HG03066 (cell line): Measurements from ENCODE around the gene SSTR1.

Source experiments
- ATAC-seq: cut with Tn5 transposase; IDR thresholded peaks from one replicate; pipeline ENCODE4 v1.9.1; 2021; ENCODE audit warnings: low read depth; ENCODE audit not compliant: unreplicated experiment

SSTR1 gene

GRCh38 chr14:38202444-38203191, 5.1 kb upstream of the SSTR1 start:
- ATAC-seq: no peak

GRCh38 chr14:38203929-38204718, 3.6 kb upstream of the SSTR1 start:
- no peak for ATAC-seq

- no peak for ATAC-seq
Measured at GRCh38 chr14:38204719-38205115, 3.0 kb upstream of the SSTR1 start.

GRCh38 chr14:38205119-38205813, 2.4 kb upstream of the SSTR1 start:
- no peak for ATAC-seq

- no peak for ATAC-seq
Measured at GRCh38 chr14:38205949-38206665, 1.6 kb upstream of the SSTR1 start.

GRCh38 chr14:38206689-38207376, 871 bp upstream of the SSTR1 start:
- ATAC-seq: no peak

- ATAC-seq: no peak
Measured at GRCh38 chr14:38207377-38207735, 348 bp upstream of the SSTR1 start.

GRCh38 chr14:38208618-38209562, 1.2 kb downstream of the SSTR1 start:
- ATAC-seq: no peak

GRCh38 chr14:38209572-38210557, 2.2 kb downstream of the SSTR1 start:
- ATAC-seq: no peak

- ATAC-seq: no peak
Measured at GRCh38 chr14:38210587-38211216, 3.0 kb downstream of the SSTR1 start.

- no peak for ATAC-seq
Measured at GRCh38 chr14:38211255-38211735, 3.6 kb downstream of the SSTR1 start.

GRCh38 chr14:38212111-38212510, 4.4 kb downstream of the SSTR1 start:
- no peak for ATAC-seq

GRCh38 chr14:38213001-38213400, 5.3 kb downstream of the SSTR1 start:
- ATAC-seq: no peak

- no peak for ATAC-seq
Measured at GRCh38 chr14:38217553-38217952, 9.8 kb downstream of the SSTR1 start.

- no peak for ATAC-seq
Measured at GRCh38 chr14:38221077-38221476, 13.4 kb downstream of the SSTR1 start.

GRCh38 chr14:38224338-38224737, 16.6 kb downstream of the SSTR1 start:
- no peak for ATAC-seq

GRCh38 chr14:38225946-38226345, 18.2 kb downstream of the SSTR1 start:
- no peak for ATAC-seq
